GM23338 (cell line): Measurements from ENCODE around the gene HSPA1A. TPM values are rescaled to one million over a fixed set of nuclear protein-coding genes. Genes with fewer than 3 reads are reported as not detected.

ENCODE experiments used
- ATAC-seq: fragments of 200-7000 bp; cut with Tn5 transposase; 3 replicates; pipeline ENCODE4 v1.9.1; 2020
- DNase-seq: peaks from one replicate; pipeline ENCODE4 v3.0.0-alpha.2; 2015; ENCODE audit warnings: low spot score
- H2AFZ ChIP-seq: fragments of 200-600 bp; sonication (generic); 2 replicates; pipeline ENCODE4 v1.8.0; 2016; ENCODE audit warnings: antibody characterized with exemption, mild to moderate bottlenecking, moderate library complexity
- H3F3A ChIP-seq: fragments of 200-600 bp; sonication (generic); replicated peaks from 2 replicates; pipeline ENCODE4 v1.8.0; 2017; ENCODE audit warnings: antibody characterized with exemption, mixed run types, low read depth
- H3K27ac ChIP-seq: fragments of 200-600 bp; sonication (generic); 2 replicates; pipeline ENCODE4 v1.6.1; 2016; ENCODE audit warnings: low read depth
- H3K27me3 ChIP-seq: fragments of 200-600 bp; sonication (generic); 2 replicates; pipeline ENCODE4 v1.8.0; 2016; ENCODE audit warnings: mild to moderate bottlenecking, mixed run types, moderate library complexity; ENCODE audit not compliant: insufficient read depth
- H3K36me3 ChIP-seq: fragments of 200-600 bp; sonication (generic); 2 replicates; pipeline ENCODE4 v1.8.0; 2016; ENCODE audit warnings: mild to moderate bottlenecking; ENCODE audit not compliant: insufficient read depth
- H3K4me1 ChIP-seq: fragments of 200-600 bp; sonication (generic); 2 replicates; pipeline ENCODE4 v1.8.0; 2016; ENCODE audit warnings: mild to moderate bottlenecking, moderate library complexity; ENCODE audit not compliant: insufficient read depth
- H3K4me2 ChIP-seq: fragments of 200-600 bp; sonication (generic); 2 replicates; pipeline ENCODE4 v1.7.1; 2017; ENCODE audit warnings: mixed run types
- H3K4me3 ChIP-seq: fragments of 200-600 bp; sonication (generic); 2 replicates; pipeline ENCODE4 v1.6.1; 2016; ENCODE audit warnings: mixed run types
- H3K79me2 ChIP-seq: fragments of 200-600 bp; sonication (generic); replicated peaks from 2 replicates; pipeline ENCODE4 v1.8.0; 2017; ENCODE audit warnings: mild to moderate bottlenecking; ENCODE audit not compliant: insufficient read depth
- H3K9me2 ChIP-seq: fragments of 200-600 bp; sonication (generic); 2 replicates; pipeline ENCODE4 v1.8.0; 2017; ENCODE audit not compliant: insufficient read depth
- H4K20me1 ChIP-seq: fragments of 200-600 bp; sonication (generic); replicated peaks from 2 replicates; pipeline ENCODE4 v1.8.0; 2017; ENCODE audit warnings: mild to moderate bottlenecking; ENCODE audit not compliant: insufficient read depth
- H3K27ac Mint-ChIP-seq: 2 replicates; pipeline ENCODE4 v1.8.0; 2020; ENCODE audit warnings: inconsistent platforms, mild to moderate bottlenecking, moderate library complexity, mixed read lengths
- H3K27me3 Mint-ChIP-seq: 3 replicates; pipeline ENCODE4 v1.8.0; 2022; ENCODE audit warnings: low read depth, mild to moderate bottlenecking, moderate library complexity, mixed read lengths, inconsistent platforms; ENCODE audit not compliant: insufficient read depth, poor library complexity
- H3K36me3 Mint-ChIP-seq: 3 replicates; pipeline ENCODE4 v1.8.0; 2021; ENCODE audit warnings: low read depth, mild to moderate bottlenecking, inconsistent platforms, moderate library complexity, mixed read lengths
- H3K4me1 Mint-ChIP-seq: 3 replicates; pipeline ENCODE4 v1.8.0; 2020; ENCODE audit warnings: mild to moderate bottlenecking, inconsistent platforms, mixed read lengths
- H3K4me3 Mint-ChIP-seq: 3 replicates; pipeline ENCODE4 v1.8.0; 2021; ENCODE audit warnings: moderate library complexity, mild to moderate bottlenecking, inconsistent platforms, mixed read lengths
- H3K9me3 Mint-ChIP-seq: 3 replicates; pipeline ENCODE4 v1.8.0; 2020; ENCODE audit warnings: moderate library complexity, mild to moderate bottlenecking, inconsistent platforms, mixed read lengths
- CREB1 ChIP-seq: fragments of 250-450 bp; sonication (Bioruptor Pico); IDR thresholded peaks from 2 replicates; pipeline ENCODE4 v1.5.0; 2020; ENCODE audit warnings: low read depth, mild to moderate bottlenecking, moderate library complexity
- CTCF ChIP-seq, 2 experiments: fragments of 200-600 bp in 1 of 2; sonication (generic) in 1 of 2; conservative IDR thresholded peaks; 2 replicates each; pipeline versions ENCODE4 v1.5.1 to v1.6.1; 2016 to 2017; ENCODE audit warnings: antibody characterized with exemption in 2 of 2, low read depth in 2 of 2, mild to moderate bottlenecking in 2 of 2, moderate library complexity in 1 of 2
- ETS1 ChIP-seq: IDR thresholded peaks from 2 replicates; pipeline ENCODE4 v1.6.1; 2016; ENCODE audit warnings: antibody characterized with exemption
- EZH2 ChIP-seq: fragments of 200-600 bp; sonication (generic); IDR thresholded peaks from one replicate; pipeline ENCODE4 v1.8.0; 2017; ENCODE audit warnings: antibody characterized with exemption, mild to moderate bottlenecking, low read depth; ENCODE audit not compliant: unreplicated experiment
- EZH2phosphoT487 ChIP-seq: fragments of 200-600 bp; sonication (generic); IDR thresholded peaks from one replicate; pipeline ENCODE4 v1.8.1; 2018; ENCODE audit warnings: antibody characterized with exemption; ENCODE audit not compliant: unreplicated experiment
- JUNB ChIP-seq: IDR thresholded peaks from one replicate; pipeline ENCODE4 v1.6.1; 2016; ENCODE audit warnings: antibody characterized with exemption; ENCODE audit not compliant: unreplicated experiment
- NANOG ChIP-seq: IDR thresholded peaks from 2 replicates; pipeline ENCODE4 v1.6.1; 2016; ENCODE audit warnings: antibody characterized with exemption, borderline replicate concordance
- POLR2AphosphoS5 ChIP-seq: IDR thresholded peaks from 2 replicates; pipeline ENCODE4 v1.6.1; 2016; ENCODE audit warnings: antibody characterized with exemption, low read depth
- REST ChIP-seq: IDR thresholded peaks from one replicate; pipeline ENCODE4 v1.6.1; 2018; ENCODE audit warnings: antibody characterized with exemption; ENCODE audit not compliant: unreplicated experiment
- STAT1 ChIP-seq: IDR thresholded peaks from one replicate; pipeline ENCODE4 v1.6.1; 2016; ENCODE audit warnings: antibody characterized with exemption; ENCODE audit not compliant: unreplicated experiment
- ZNF114 ChIP-seq: fragments of 250-450 bp; sonication (Bioruptor Pico); IDR thresholded peaks from 2 replicates; pipeline ENCODE4 v1.5.0; 2020; ENCODE audit warnings: mild to moderate bottlenecking, moderate library complexity
- ZNF331 ChIP-seq: fragments of 250-450 bp; sonication (Bioruptor Pico); IDR thresholded peaks from 2 replicates; pipeline ENCODE4 v1.5.0; 2020; ENCODE audit warnings: low read depth, mild to moderate bottlenecking, moderate library complexity
- ZNF462 ChIP-seq: fragments of 250-450 bp; sonication (Bioruptor Pico); IDR thresholded peaks from 2 replicates; pipeline ENCODE4 v1.5.0; 2020; ENCODE audit warnings: mild to moderate bottlenecking, moderate library complexity
- polyA plus RNA-seq: library from polyadenylated mRNA; unstranded; fragments of >200 nt; fragmentation: Nextera tagmentation; extraction: Ambion mirVana; gene quantifications from 2 replicates; pipeline ENCODE4 v1.2.1, GENCODE V29; 2016
- total RNA-seq: library from RNA; depleted of rRNA; stranded (reverse); fragments of >200 nt; shearing (Covaris generic); gene quantifications from 2 replicates; pipeline ENCODE4 v1.2.3, GENCODE V29; 2014

Gene HSPA1A
- total and polyA plus RNA-seq, 2 experiments from 2014 or later, result 36.1 to 57.1 TPM

GRCh38 chr6:31779908-31780307 is 35.4 kb upstream of the HSPA1A start:
- Histone ChIP-seq H3K4me2 (no peak overlapping the region), H3F3A (peaks cover 4% of the 10 kb centered on the region; the same call in 1 of the 2 replicates), H2AFZ (no peak overlapping the region), H3K36me3 (no peaks in the 10 kb centered on the region; the same call in 1 of the 2 replicates), H3K4me1 (no peaks in the 10 kb centered on the region), H4K20me1 (no peaks in the 10 kb centered on the region; the same call in 1 of the 2 replicates), H3K4me3 (no peak overlapping the region), H3K79me2 (no peaks in the 10 kb centered on the region), H3K27ac (no peak overlapping the region), H3K27me3 (no peaks in the 10 kb centered on the region), H3K9me2 (no peaks in the 10 kb centered on the region)
- Mint-ChIP-seq H3K36me3 (peaks cover 43% of the 10 kb centered on the region), H3K27me3 (peaks cover 20% of the 10 kb centered on the region), H3K4me1 (no peaks in the 10 kb centered on the region), H3K27ac (no peak overlapping the region), H3K4me3 (no peak overlapping the region), H3K9me3 (no peaks in the 10 kb centered on the region)
- ATAC-seq (no peak), DNase-seq (no peak)
- TF ChIP-seq ZNF331 (CRISPR knock-in tag) (no peak), POLR2AphosphoS5 (no peak), ETS1 (no peak), CREB1 (no peak), EZH2 (no peak), STAT1 (no peak), ZNF114 (CRISPR knock-in tag) (no peak), ZNF462 (no peak), CTCF (conservative IDR thresholded peaks at IDR 0.05; ENCODE audit: low read depth in 2 of 2) (no peak), JUNB (no peak), REST (no peak), EZH2phosphoT487 (no peak), NANOG (no peak)
